Breast epithelium (tissue), 4 donors: Measurements from ENCODE around the gene RGS21. TPM values are rescaled to one million over a fixed set of nuclear protein-coding genes. Genes with fewer than 3 reads are reported as not detected.

Experiments used
- DNase-seq, 2 donors: peaks; one replicate each; pipeline ENCODE4 v3.0.0-alpha.2; 2019; ENCODE audit warnings: low spot score in 2 of 2
- H3K27ac ChIP-seq, 2 donors: fragments of 200-600 bp; sonication (generic) in 1 of 2; one replicate each; pipeline ENCODE4 v1.5.1; 2016 to 2019; ENCODE audit warnings: mild to moderate bottlenecking in 1 of 2
- H3K27me3 ChIP-seq, 2 donors: fragments of 200-600 bp; sonication (generic) in 1 of 2; one replicate each; pipeline versions ENCODE4 v1.5.1 to v1.6.0; 2017 to 2019; ENCODE audit warnings: control low read depth in 1 of 2, mild to moderate bottlenecking in 1 of 2
- H3K36me3 ChIP-seq: fragments of 200-600 bp; one replicate; pipeline ENCODE4 v1.5.1; 2019
- H3K4me1 ChIP-seq, 2 donors: fragments of 200-600 bp; sonication (generic); one replicate each; pipeline ENCODE4 v1.5.1; 2016 to 2019; ENCODE audit warnings: control low read depth in 1 of 2
- H3K4me3 ChIP-seq, 3 donors: fragments of 200-600 bp; sonication (generic); 1 replicate in 2 of 3; 2 replicates in 1 of 3; pipeline ENCODE4 v1.5.1; 2016 to 2019; ENCODE audit warnings: mild to moderate bottlenecking in 3 of 3, moderate library complexity in 2 of 3
- H3K9me3 ChIP-seq, 2 donors: fragments of 200-600 bp; sonication (generic) in 1 of 2; one replicate each; pipeline ENCODE4 v1.5.1; 2016 to 2019; ENCODE audit warnings: control low read depth in 1 of 2
- POLR2A ChIP-seq: fragments of 450-650 bp; IDR thresholded peaks from one replicate; pipeline ENCODE4 v1.6.1; 2016; ENCODE audit warnings: antibody characterized with exemption, mild to moderate bottlenecking, moderate library complexity
- POLR2AphosphoS5 ChIP-seq, 3 donors: sonication (generic); formaldehyde crosslinking; IDR thresholded peaks; one replicate each; pipeline ENCODE4 v1.6.1; 2017; ENCODE audit warnings: antibody characterized with exemption in 3 of 3
- intact Hi-C: fragments of 100-400 bp; cut with DNase I; formaldehyde crosslinking; loops from one replicate; pipeline ENCODE4 v1.15.1; 2023; ENCODE audit warnings: low total_unique reads
- total RNA-seq, 3 donors: library from RNA; depleted of rRNA; stranded (reverse); fragments of >200 nt; gene quantifications; one replicate each; pipeline ENCODE4 v1.1.0, GENCODE V29; 2016
- TF ChIP-seq, protein P1 (sequence below), 3 donors: fragments of 450-650 bp; IDR thresholded peaks; one replicate each; pipeline ENCODE4 v1.5.1; 2016 to 2017; ENCODE audit warnings: antibody characterized with exemption in 3 of 3, mild to moderate bottlenecking in 3 of 3, moderate library complexity in 3 of 3

Gene RGS21
- total RNA-seq, 3 donors from 2014 or later = not detected

GRCh38 chr1:192407206-192407605 is 90.4 kb downstream of the RGS21 start:
- H3K27ac ChIP-seq = no peak overlapping the region
- no peak for DNase-seq
- intact Hi-C loops = no loop called here
- no peaks in the 10 kb centered on the region for H3K9me3 ChIP-seq
- H3K27me3 ChIP-seq = no peaks in the 10 kb centered on the region
- H3K36me3 ChIP-seq = no peaks in the 10 kb centered on the region
- TF ChIP-seq POLR2AphosphoS5 (IDR thresholded peaks at IDR 0.05) (no peak), POLR2A (no peak)
- TF ChIP-seq, protein P1, sequence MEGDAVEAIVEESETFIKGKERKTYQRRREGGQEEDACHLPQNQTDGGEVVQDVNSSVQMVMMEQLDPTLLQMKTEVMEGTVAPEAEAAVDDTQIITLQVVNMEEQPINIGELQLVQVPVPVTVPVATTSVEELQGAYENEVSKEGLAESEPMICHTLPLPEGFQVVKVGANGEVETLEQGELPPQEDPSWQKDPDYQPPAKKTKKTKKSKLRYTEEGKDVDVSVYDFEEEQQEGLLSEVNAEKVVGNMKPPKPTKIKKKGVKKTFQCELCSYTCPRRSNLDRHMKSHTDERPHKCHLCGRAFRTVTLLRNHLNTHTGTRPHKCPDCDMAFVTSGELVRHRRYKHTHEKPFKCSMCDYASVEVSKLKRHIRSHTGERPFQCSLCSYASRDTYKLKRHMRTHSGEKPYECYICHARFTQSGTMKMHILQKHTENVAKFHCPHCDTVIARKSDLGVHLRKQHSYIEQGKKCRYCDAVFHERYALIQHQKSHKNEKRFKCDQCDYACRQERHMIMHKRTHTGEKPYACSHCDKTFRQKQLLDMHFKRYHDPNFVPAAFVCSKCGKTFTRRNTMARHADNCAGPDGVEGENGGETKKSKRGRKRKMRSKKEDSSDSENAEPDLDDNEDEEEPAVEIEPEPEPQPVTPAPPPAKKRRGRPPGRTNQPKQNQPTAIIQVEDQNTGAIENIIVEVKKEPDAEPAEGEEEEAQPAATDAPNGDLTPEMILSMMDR (IDR thresholded peaks at IDR 0.05) = no peak
- H3K4me3 ChIP-seq = no peak overlapping the region
- H3K4me1 ChIP-seq = no peaks in the 10 kb centered on the region

Other genes with a start within 250 kb of the RGS21 start
- gene RGS18, start 158.5 kb upstream of the RGS21 start, total RNA-seq = 1 to 10 TPM; 2.0 to 4.4 (median 2.6) TPM